Activated T-helper 17 cell treated with anti-CD3 and anti-CD28 coated beads, Interleukin-2, amount 50 U/mL, for 72 hours (primary cell): ENCODE measurements around the gene UTP11. TPM values are rescaled to one million over a fixed set of nuclear protein-coding genes. Genes with fewer than 3 reads are reported as not detected.

Experiments
- ATAC-seq: fragments of 150-1000 bp; cut with Tn5 transposase; replicated peaks from 2 replicates; pipeline ENCODE4 v1.10.0; 2021; ENCODE audit warnings: mild to moderate bottlenecking, moderate library complexity
- H3K27ac Mint-ChIP-seq: one replicate; pipeline ENCODE4 v1.8.0; 2022; ENCODE audit warnings: mixed read lengths
- H3K27me3 Mint-ChIP-seq: one replicate; pipeline ENCODE4 v1.8.0; 2022; ENCODE audit warnings: mixed read lengths
- H3K36me3 Mint-ChIP-seq: one replicate; pipeline ENCODE4 v1.8.0; 2022; ENCODE audit warnings: low read depth, mild to moderate bottlenecking, mixed read lengths
- H3K4me1 Mint-ChIP-seq: one replicate; pipeline ENCODE4 v1.8.0; 2022; ENCODE audit warnings: mixed read lengths
- H3K4me3 Mint-ChIP-seq: one replicate; pipeline ENCODE4 v1.8.0; 2022; ENCODE audit warnings: mild to moderate bottlenecking, mixed read lengths
- H3K9me3 Mint-ChIP-seq: one replicate; pipeline ENCODE4 v1.8.0; 2022; ENCODE audit warnings: mixed read lengths
- total RNA-seq, 2 donors: library from RNA; stranded (reverse); gene quantifications; one replicate each; pipeline ENCODE4 v1.2.3, GENCODE V29; 2022

UTP11 gene
- total RNA-seq, 2 donors from 2014 or later: 41.1 to 60.8 TPM

GRCh38 chr1:38013227-38013622 is 691 bp downstream of the UTP11 start:
- peaks cover 52% of the 10 kb centered on the region for H3K36me3 Mint-ChIP-seq
- H3K4me1 Mint-ChIP-seq: peaks cover 19% of the 10 kb centered on the region
- H3K27ac Mint-ChIP-seq: peak overlapping the region; percentile 100
- no peak for ATAC-seq
- H3K4me3 Mint-ChIP-seq: peak overlapping the region; percentile 100
- H3K9me3 Mint-ChIP-seq: no peaks in the 10 kb centered on the region
- H3K27me3 Mint-ChIP-seq: no peaks in the 10 kb centered on the region

DNA sequence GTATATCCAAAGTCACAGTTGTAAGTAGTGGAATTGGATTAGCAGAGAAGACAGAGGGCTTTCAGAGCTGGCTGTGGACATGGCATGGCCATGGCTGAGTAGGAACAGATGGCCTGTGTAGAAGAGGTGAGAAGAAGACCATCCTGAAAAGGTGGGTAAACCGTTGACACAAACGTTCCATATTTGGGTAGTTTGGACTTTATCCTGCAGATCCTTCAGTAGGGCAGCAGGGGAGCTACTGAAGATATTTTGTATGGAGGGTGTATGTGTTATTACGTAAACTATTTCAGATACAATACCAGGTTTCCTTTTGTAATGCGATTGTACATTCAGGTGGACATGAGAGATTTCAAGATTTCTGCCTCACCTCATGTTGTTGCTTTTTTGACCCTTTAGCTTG is 1.6 kb downstream of the UTP11 start:
- Mint-ChIP-seq H3K27ac (peak overlapping the region; percentile 100), H3K4me3 (peak overlapping the region; percentile 100), H3K36me3 (peaks cover 62% of the 10 kb centered on the region), H3K9me3 (no peaks in the 10 kb centered on the region), H3K4me1 (peaks cover 13% of the 10 kb centered on the region), H3K27me3 (no peaks in the 10 kb centered on the region)
- no peak for ATAC-seq

- H3K4me1 Mint-ChIP-seq: peaks cover 11% of the 10 kb centered on the region
- H3K27me3 Mint-ChIP-seq: no peaks in the 10 kb centered on the region
- no peaks in the 10 kb centered on the region for H3K9me3 Mint-ChIP-seq
- H3K4me3 Mint-ChIP-seq: peak overlapping the region; percentile 100
- H3K27ac Mint-ChIP-seq: no peak overlapping the region
- peaks cover 69% of the 10 kb centered on the region for H3K36me3 Mint-ChIP-seq
- no peak for ATAC-seq
These were observed 2.3 kb downstream of the UTP11 start for GRCh38 chr1:38014724-38015424.

DNA sequence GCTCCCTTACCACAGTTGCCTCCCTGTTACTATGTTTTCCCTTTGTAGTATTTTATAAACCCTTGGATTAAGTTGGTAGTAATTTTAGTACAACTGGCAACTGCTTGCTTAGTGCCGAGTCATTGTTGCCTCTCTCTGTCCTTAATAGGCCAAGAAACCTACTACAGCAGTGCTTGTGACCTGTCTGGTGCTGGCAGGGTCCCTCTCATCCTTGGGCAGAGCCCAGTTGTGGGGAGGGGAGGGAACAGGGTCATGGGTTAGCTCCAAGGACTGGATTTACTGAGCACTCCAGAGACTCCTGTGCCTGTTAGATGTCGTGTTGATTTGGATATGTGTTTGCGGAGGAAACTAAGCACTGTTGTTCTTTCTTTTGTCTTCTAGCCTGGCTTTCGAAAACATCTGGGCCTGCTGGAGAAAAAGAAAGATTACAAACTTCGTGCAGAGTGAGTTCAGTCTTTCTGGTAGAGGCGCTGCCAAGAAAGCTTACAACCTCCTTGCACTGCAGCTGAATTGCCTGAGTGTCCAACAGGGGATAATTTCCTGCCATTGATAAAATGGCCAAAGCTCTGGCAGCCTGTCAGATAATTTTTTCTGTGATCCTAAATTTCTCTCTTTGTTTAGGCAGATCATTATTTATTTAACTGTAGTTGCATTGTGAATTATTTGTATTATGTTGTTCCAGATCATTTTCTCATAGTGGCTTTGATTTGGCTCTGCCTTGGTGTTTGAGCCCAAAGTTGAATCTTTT is 3.6 kb downstream of the UTP11 start:
- Mint-ChIP-seq H3K27ac (no peak overlapping the region), H3K36me3 (peaks cover 82% of the 10 kb centered on the region), H3K9me3 (no peaks in the 10 kb centered on the region)

GRCh38 chr1:38018864-38019343 is 6.4 kb downstream of the UTP11 start:
- no peaks in the 10 kb centered on the region for H3K9me3 Mint-ChIP-seq
- no peak for ATAC-seq
- peaks cover 94% of the 10 kb centered on the region for H3K36me3 Mint-ChIP-seq
- H3K27ac Mint-ChIP-seq: no peak overlapping the region
- no peak overlapping the region for H3K4me3 Mint-ChIP-seq
- H3K4me1 Mint-ChIP-seq: peaks cover 3% of the 10 kb centered on the region
- H3K27me3 Mint-ChIP-seq: no peaks in the 10 kb centered on the region

More for the DNA sequence above, 3.6 kb downstream of the UTP11 start:
- no peaks in the 10 kb centered on the region for H3K27me3 Mint-ChIP-seq
- H3K4me1 Mint-ChIP-seq: peaks cover 11% of the 10 kb centered on the region
- ATAC-seq: no peak
- no peak overlapping the region for H3K4me3 Mint-ChIP-seq

DNA sequence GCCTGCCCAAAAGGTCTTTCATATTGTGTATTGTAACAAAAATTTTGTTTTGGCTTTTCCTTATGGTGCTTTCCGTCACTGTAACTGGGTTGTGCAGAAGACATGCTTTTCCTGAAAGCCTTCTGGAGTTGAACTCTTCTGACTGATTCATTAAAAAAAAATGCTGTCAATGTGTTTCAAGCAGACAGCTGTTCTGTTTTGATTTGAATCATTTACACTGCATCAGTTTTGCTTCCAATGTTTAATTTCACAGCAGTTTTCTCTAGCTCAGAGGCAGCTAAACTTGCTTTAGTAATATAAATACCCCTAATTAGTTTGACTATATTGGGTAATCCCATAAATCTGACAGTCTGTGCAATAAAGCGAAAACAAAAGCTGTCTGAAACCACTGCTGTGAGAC is 7.9 kb downstream of the UTP11 start:
- Mint-ChIP-seq H3K4me1 (no peaks in the 10 kb centered on the region), H3K36me3 (peaks cover 99% of the 10 kb centered on the region), H3K4me3 (no peak overlapping the region), H3K27me3 (no peaks in the 10 kb centered on the region), H3K9me3 (no peaks in the 10 kb centered on the region), H3K27ac (no peak overlapping the region)
- no peak for ATAC-seq

DNA sequence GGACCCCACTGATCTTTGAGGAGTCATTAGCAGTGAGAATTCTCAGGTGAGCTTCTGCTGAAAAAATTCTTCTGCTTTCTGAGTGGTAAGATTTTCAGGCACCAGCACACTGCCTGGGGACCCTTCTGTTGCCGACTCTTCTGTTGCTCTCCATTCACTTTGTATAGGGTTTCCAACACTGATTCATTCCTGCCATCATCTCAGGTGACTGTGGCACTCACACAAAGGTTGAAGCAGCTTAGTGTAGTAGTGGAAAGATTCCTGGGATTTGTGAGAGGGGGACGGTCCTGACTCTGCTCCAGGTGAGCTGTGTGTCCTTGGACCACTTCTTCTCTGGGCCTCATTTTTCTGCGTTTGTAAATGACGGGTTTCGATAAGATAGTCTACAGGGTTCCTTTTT is 9.4 kb downstream of the UTP11 start:
- no peak for ATAC-seq
- Mint-ChIP-seq H3K36me3 (peaks cover 100% of the 10 kb centered on the region), H3K9me3 (no peaks in the 10 kb centered on the region), H3K27me3 (no peaks in the 10 kb centered on the region), H3K27ac (no peak overlapping the region), H3K4me1 (peaks cover 5% of the 10 kb centered on the region), H3K4me3 (no peak overlapping the region)

GRCh38 chr1:38022810-38023209 is 10.3 kb downstream of the UTP11 start:
- H3K27ac Mint-ChIP-seq: no peak overlapping the region
- H3K9me3 Mint-ChIP-seq: no peaks in the 10 kb centered on the region
- ATAC-seq: no peak
- peaks cover 91% of the 10 kb centered on the region for H3K36me3 Mint-ChIP-seq
- H3K4me1 Mint-ChIP-seq: peaks cover 12% of the 10 kb centered on the region
- no peak overlapping the region for H3K4me3 Mint-ChIP-seq
- no peaks in the 10 kb centered on the region for H3K27me3 Mint-ChIP-seq

DNA sequence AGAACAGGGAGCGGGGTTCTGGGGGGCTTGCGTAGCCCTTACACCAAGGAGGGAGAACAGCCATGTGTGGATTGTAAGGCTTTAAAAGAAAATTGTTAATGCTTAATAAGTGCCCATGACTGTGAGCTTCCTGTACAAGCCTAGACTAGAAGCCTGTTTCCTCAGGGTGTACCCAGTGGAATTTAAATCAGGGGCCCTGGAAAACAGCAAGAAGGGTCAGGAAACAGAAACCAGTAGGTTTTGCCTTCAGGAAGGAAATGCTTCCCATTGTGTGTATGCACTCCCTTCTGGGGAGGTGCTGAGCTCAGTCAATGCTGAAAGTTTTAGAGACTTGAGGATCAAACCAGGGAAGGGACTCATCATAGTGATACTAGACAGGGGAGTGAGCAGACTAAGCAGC is 12.7 kb downstream of the UTP11 start:
- Mint-ChIP-seq H3K27ac (no peak overlapping the region), H3K4me1 (peaks cover 29% of the 10 kb centered on the region), H3K4me3 (no peak overlapping the region), H3K36me3 (peaks cover 67% of the 10 kb centered on the region), H3K27me3 (no peaks in the 10 kb centered on the region), H3K9me3 (no peaks in the 10 kb centered on the region)
- ATAC-seq: no peak

DNA sequence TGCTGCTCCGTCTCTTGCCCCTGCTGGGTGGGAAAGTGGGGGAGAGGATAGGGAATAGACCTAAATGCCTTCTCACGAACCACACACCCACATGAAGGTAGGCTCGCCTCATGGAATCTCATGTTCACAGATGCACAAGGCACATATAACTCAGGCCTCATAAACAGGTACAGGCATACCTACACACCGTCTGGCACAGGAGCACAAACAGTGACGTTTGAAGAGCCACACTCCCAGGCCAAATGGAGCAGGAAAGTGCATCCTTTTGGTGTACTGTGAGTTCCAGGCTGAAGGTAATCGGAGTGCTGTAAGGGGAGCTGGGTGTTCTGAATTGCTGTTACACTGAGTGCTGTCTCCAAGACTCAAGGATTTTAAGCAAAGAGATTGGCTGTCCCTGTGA is 13.1 kb downstream of the UTP11 start:
- H3K4me3 Mint-ChIP-seq: no peak overlapping the region
- no peaks in the 10 kb centered on the region for H3K9me3 Mint-ChIP-seq
- no peaks in the 10 kb centered on the region for H3K27me3 Mint-ChIP-seq
- peaks cover 63% of the 10 kb centered on the region for H3K36me3 Mint-ChIP-seq
- peaks cover 33% of the 10 kb centered on the region for H3K4me1 Mint-ChIP-seq
- ATAC-seq: no peak
- H3K27ac Mint-ChIP-seq: no peak overlapping the region

GRCh38 chr1:38026592-38027200 is 14.2 kb downstream of the UTP11 start:
- Mint-ChIP-seq H3K36me3 (peaks cover 52% of the 10 kb centered on the region), H3K4me1 (peaks cover 37% of the 10 kb centered on the region), H3K4me3 (peak overlapping the region; percentile 74), H3K27me3 (no peaks in the 10 kb centered on the region), H3K9me3 (no peaks in the 10 kb centered on the region), H3K27ac (peak overlapping the region; percentile 91)
- ATAC-seq: no peak

DNA sequence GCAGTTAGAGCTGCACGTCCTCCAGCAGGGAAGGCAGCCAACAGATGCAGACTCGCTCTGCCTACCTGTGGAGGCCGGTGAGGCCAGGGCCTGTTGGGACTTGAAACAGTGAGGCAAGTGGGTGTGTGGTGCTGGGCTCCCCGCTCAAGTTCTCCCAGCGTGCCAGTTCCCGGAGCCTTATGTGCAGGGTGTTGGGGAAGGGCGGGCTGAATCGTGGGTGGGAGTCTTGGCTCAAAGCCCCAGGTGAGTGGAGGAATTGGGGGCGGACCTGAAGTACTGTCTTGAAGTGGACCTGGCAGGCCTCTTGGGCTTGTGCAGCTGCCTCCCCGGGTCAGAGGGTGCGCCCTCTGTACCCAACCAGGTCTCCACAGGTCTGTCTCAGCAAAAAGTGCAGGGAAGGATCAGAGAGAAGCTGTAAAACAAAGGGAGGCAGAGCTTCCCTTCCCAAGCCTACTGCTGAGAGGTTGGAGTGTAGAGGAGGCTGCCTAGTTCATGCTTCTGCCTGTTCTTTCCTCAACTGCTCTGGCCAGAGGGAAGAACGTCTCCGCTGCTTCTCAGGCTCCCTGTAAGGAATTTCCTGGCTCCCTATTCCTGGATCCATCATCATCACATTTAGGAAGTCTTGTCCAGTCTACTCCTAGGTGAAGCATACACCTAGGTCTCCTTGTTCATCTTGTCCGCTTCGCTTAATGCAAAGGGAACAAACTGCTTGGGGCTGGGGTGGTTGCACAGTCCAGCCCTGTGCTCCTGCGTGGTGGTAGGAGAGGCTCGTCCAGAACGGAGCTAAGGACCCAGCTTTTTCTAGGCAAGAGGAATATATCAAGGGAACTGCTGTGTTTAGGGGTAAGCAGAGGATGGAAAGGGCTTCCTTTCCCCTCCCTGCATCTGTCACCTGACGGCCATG is 14.9 kb downstream of the UTP11 start:
- Mint-ChIP-seq H3K9me3 (no peaks in the 10 kb centered on the region), H3K4me1 (peaks cover 39% of the 10 kb centered on the region), H3K27me3 (no peaks in the 10 kb centered on the region), H3K36me3 (peaks cover 45% of the 10 kb centered on the region), H3K27ac (peak overlapping the region; percentile 91), H3K4me3 (peak overlapping the region; percentile 74)
- no peak for ATAC-seq

GRCh38 chr1:38028105-38028591 is 15.6 kb downstream of the UTP11 start:
- no peaks in the 10 kb centered on the region for H3K27me3 Mint-ChIP-seq
- no peaks in the 10 kb centered on the region for H3K9me3 Mint-ChIP-seq
- H3K4me3 Mint-ChIP-seq: peak overlapping the region; percentile 74
- H3K36me3 Mint-ChIP-seq: peaks cover 38% of the 10 kb centered on the region
- peak; percentile 88 for ATAC-seq
- H3K27ac Mint-ChIP-seq: peak overlapping the region; percentile 91
- H3K4me1 Mint-ChIP-seq: peaks cover 39% of the 10 kb centered on the region

GRCh38 chr1:38028671-38029070 is 16.1 kb downstream of the UTP11 start:
- no peak for ATAC-seq
- H3K36me3 Mint-ChIP-seq: peaks cover 33% of the 10 kb centered on the region
- peaks cover 39% of the 10 kb centered on the region for H3K4me1 Mint-ChIP-seq
- H3K27me3 Mint-ChIP-seq: no peaks in the 10 kb centered on the region
- peak overlapping the region; percentile 91 for H3K27ac Mint-ChIP-seq
- peak overlapping the region; percentile 74 for H3K4me3 Mint-ChIP-seq
- H3K9me3 Mint-ChIP-seq: no peaks in the 10 kb centered on the region
